B cell (primary cell): ENCODE data around the gene STARD4. TPM values are rescaled to one million over a fixed set of nuclear protein-coding genes. Genes with fewer than 3 reads are reported as not detected.
A peak's percentile ranks its signal among the peaks of the same experiment; 100 is the strongest.

Source experiments
- ATAC-seq: fragments of 200-7000 bp; cut with Tn5 transposase; one replicate; pipeline ENCODE4 v1.10.0; 2021; ENCODE audit warnings: low read depth, mild to moderate bottlenecking, moderate number of reproducible peaks, moderate library complexity
- CTCF ChIA-PET: fragments of 350-600 bp; sonication (Branson Sonifier 250); formaldehyde crosslinking; loops from one replicate; lab custom pipeline; 2021; ENCODE audit warnings: antibody characterized with exemption, inconsistent platforms; lab: Charles Lee
- POLR2A ChIA-PET: fragments of 350-600 bp; sonication (Branson Sonifier 250); formaldehyde crosslinking; loops from one replicate; lab custom pipeline; 2021; ENCODE audit warnings: antibody characterized with exemption; lab: Charles Lee
- DNase-seq: peaks from one replicate; pipeline ENCODE4 v3.0.0; 2013
- H2AFZ ChIP-seq: 2 replicates; pipeline ENCODE4 v1.6.1; 2012; ENCODE audit warnings: mild to moderate bottlenecking, low read depth, low read length; ENCODE audit not compliant: insufficient read depth, poor library complexity, severe bottlenecking
- H3K27ac ChIP-seq, 2 donors: 1 replicate in 1 of 2; 2 replicates in 1 of 2; pipeline ENCODE4 v1.5.1; 2012 to 2013; ENCODE audit warnings: low read length in 2 of 2, mild to moderate bottlenecking in 2 of 2, moderate library complexity in 1 of 2
- H3K27me3 ChIP-seq, 4 experiments: fragments of 200-600 bp in 1 of 4; sonication (generic) in 1 of 4; replicated peaks in 1 of 4; 1 replicate in 2 of 4; 2 replicates in 2 of 4; pipeline versions ENCODE4 v1.6.1 to v1.7.0; 2013 to 2016; ENCODE audit warnings: low read length in 3 of 4, mild to moderate bottlenecking in 2 of 4, mixed read lengths in 1 of 4, moderate library complexity in 1 of 4; ENCODE audit not compliant: insufficient read depth in 4 of 4, control insufficient read depth in 3 of 4; ENCODE audit errors: control extremely low read depth in 1 of 4
- H3K36me3 ChIP-seq, 2 experiments: replicated peaks in 1 of 2; 1 replicate in 1 of 2; 2 replicates in 1 of 2; pipeline versions ENCODE4 v1.6.1 to v1.7.1; 2013; ENCODE audit warnings: low read length in 1 of 2; ENCODE audit not compliant: insufficient read depth in 2 of 2, control insufficient read depth in 1 of 2; ENCODE audit errors: control extremely low read depth in 1 of 2, extremely low read depth in 1 of 2
- H3K4me1 ChIP-seq, 2 donors: fragments of 200-600 bp in 1 of 2; sonication (generic) in 1 of 2; 1 replicate in 1 of 2; 2 replicates in 1 of 2; pipeline versions ENCODE4 v1.5.1 to v1.6.1; 2013 to 2017; ENCODE audit warnings: low read length in 2 of 2; ENCODE audit not compliant: control insufficient read depth in 2 of 2, insufficient read depth in 2 of 2
- H3K4me2 ChIP-seq: replicated peaks from 2 replicates; pipeline ENCODE3; 2012; ENCODE audit warnings: mild to moderate bottlenecking, low read depth, low read length; ENCODE audit not compliant: poor library complexity, severe bottlenecking
- H3K4me3 ChIP-seq, 5 experiments: fragments of 200-600 bp in 1 of 5; sonication (generic) in 1 of 5; 1 replicate in 3 of 5; 2 replicates in 2 of 5; pipeline versions ENCODE4 v1.5.1 to v1.7.0; 2011 to 2016; ENCODE audit warnings: low read length in 4 of 5, mild to moderate bottlenecking in 4 of 5, low read depth in 2 of 5, control low read depth in 1 of 5, moderate library complexity in 1 of 5; ENCODE audit not compliant: insufficient read depth in 1 of 5; ENCODE audit errors: control extremely low read depth in 1 of 5, extremely low read depth in 1 of 5
- H3K79me2 ChIP-seq: fragments of 200-600 bp; sonication (generic); one replicate; pipeline ENCODE4 v1.6.0; 2016; ENCODE audit warnings: low read length; ENCODE audit not compliant: control insufficient read depth, insufficient read depth
- H3K9ac ChIP-seq: fragments of 200-600 bp; sonication (generic); 2 replicates; pipeline ENCODE4 v1.6.1; 2017; ENCODE audit warnings: mild to moderate bottlenecking, low read length, moderate library complexity
- H3K9me3 ChIP-seq, 3 donors: one replicate each; pipeline versions ENCODE4 v1.6.1 to v1.7.1; 2013; ENCODE audit warnings: low read length in 2 of 3; ENCODE audit not compliant: control insufficient read depth in 2 of 3, insufficient read depth in 1 of 3; ENCODE audit errors: control extremely low read depth in 1 of 3
- H4K20me1 ChIP-seq: 2 replicates; pipeline ENCODE4 v1.6.0; 2012; ENCODE audit warnings: mild to moderate bottlenecking, low read length; ENCODE audit not compliant: insufficient read depth, control insufficient read depth, poor library complexity, severe bottlenecking
- H3K27ac Mint-ChIP-seq: one replicate; pipeline ENCODE4 v1.8.0; 2021; ENCODE audit warnings: mixed read lengths
- H3K27me3 Mint-ChIP-seq: one replicate; pipeline ENCODE4 v1.8.0; 2021; ENCODE audit warnings: mixed read lengths
- H3K4me1 Mint-ChIP-seq: one replicate; pipeline ENCODE4 v1.8.0; 2021; ENCODE audit warnings: mixed read lengths
- H3K4me3 Mint-ChIP-seq: one replicate; pipeline ENCODE4 v1.8.0; 2021; ENCODE audit warnings: mixed read lengths
- H3K9me3 Mint-ChIP-seq: one replicate; pipeline ENCODE4 v1.8.0; 2022; ENCODE audit warnings: mixed read lengths; ENCODE audit not compliant: insufficient read depth
- CTCF ChIP-seq: fragments of 200-600 bp; IDR thresholded peaks from one replicate; pipeline ENCODE4 v1.8.0; 2022; ENCODE audit warnings: antibody characterized with exemption, mild to moderate bottlenecking
- EZH2 ChIP-seq: IDR thresholded peaks from 2 replicates; pipeline ENCODE4 v1.6.1; 2012; ENCODE audit warnings: borderline replicate concordance, low read depth, mild to moderate bottlenecking, moderate library complexity, low read length; ENCODE audit not compliant: insufficient read depth, poor library complexity, severe bottlenecking
- WGBS: methylation state at CpG from one replicate; pipeline ENCODE4 v1.1.5; 2013; ENCODE audit warnings: missing lambda C conversion rate; ENCODE audit not compliant: insufficient coverage; 5-methylcytosine and 5-hydroxymethylcytosine counted together
- intact Hi-C: fragments of 100-400 bp; cut with micrococcal nuclease; formaldehyde crosslinking; loops from one replicate; pipeline ENCODE4 v1.10.0; 2022
- polyA plus RNA-seq: library from polyadenylated mRNA; depleted of rRNA; stranded (reverse); fragments of >200 nt; gene quantifications from 2 replicates; pipeline ENCODE4 v1.2.3, GENCODE V29; 2012
- total RNA-seq, 2 donors: library from RNA; stranded (reverse); fragments of 120-200 nt in 1 of 2; gene quantifications; 1 replicate in 1 of 2; 2 replicates in 1 of 2; pipeline versions ENCODE4 v1.2.3 to v1.2.4, GENCODE V29; 2013 to 2022

The STARD4 gene
- total and polyA plus RNA-seq, 2 donors (not counting 1 experiment from before 2014, with no cell fraction given), result 7.6 to 31.1 TPM

DNA sequence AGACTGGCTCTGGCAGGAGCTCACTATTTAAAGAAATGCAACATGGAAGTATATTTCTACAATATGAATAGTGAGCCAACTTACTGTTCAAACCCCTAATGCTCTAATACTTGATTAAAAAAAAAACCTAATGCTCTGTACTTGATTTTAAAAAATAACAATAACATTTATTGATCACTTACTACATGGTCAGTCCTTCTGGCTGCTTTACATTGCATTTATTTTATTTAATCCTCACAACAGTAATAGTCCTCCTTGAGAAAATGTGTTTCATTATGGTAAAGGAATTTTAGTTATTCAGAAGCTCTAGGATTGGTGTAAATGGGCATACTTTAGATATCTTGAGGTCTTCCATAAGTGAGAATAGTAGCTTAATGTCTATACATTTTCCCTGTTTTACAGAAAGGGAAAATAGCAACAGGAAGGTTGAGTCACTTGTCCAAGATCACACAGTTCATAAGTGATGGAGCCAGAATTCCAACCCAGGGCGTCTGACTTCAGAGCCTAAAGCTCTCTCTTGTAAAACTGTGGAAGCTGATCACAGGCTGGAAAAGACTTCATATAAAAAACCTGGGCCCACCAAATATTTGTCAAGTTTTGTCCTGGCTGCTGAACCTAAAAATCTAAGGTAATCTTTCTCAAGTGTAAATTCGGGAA, 1.0 kb downstream of the STARD4 start:
- H3K4me2 ChIP-seq, result peak overlapping the region; percentile 78
- no peak for ATAC-seq
- H3K27me3 Mint-ChIP-seq, result no peaks in the 10 kb centered on the region
- H3K4me1 Mint-ChIP-seq, result peaks cover 36% of the 10 kb centered on the region
- H2AFZ ChIP-seq, result peak overlapping the region; percentile 85
- peaks cover 18% of the 10 kb centered on the region for H3K79me2 ChIP-seq
- peak overlapping the region; percentile 68 to 96 (median 92) for H3K4me3 ChIP-seq
- no peaks in the 10 kb centered on the region for H4K20me1 ChIP-seq
- H3K4me3 Mint-ChIP-seq, result peak overlapping the region; percentile 99
- TF ChIP-seq EZH2 (no peak), CTCF (no peak)
- H3K27ac Mint-ChIP-seq, result peak overlapping the region; percentile 98
- H3K27me3 ChIP-seq, result no peaks in the 10 kb centered on the region
- H3K36me3 ChIP-seq, result no peaks in the 10 kb centered on the region
- H3K9ac ChIP-seq, result peak overlapping the region; percentile 86
- 20% methylated on average over 2 of the region's 2 CpGs for WGBS
- H3K27ac ChIP-seq, result peak overlapping the region in 1 of 2 donors; percentile 82
- no peak for DNase-seq
- no peaks in the 10 kb centered on the region for H3K9me3 Mint-ChIP-seq
- intact Hi-C loops, result loop anchor here (5.0 to 10.0 kb wide), 6 partner anchors 246 to 1817 kb away; partner anchors contain the start of genes DCP2, EPB41L4A, NREP and WDR36
- H3K4me1 ChIP-seq, result peaks cover 10 to 12% of the 10 kb centered on the region in 2 donors
- ChIA-PET CTCF (interaction anchor here (0.9 to 5.6 kb wide), 6 partner anchors 9 to 1018 kb away, joined by 3 to 33 read pairs (median 4); no protein-coding TSS in a partner anchor), POLR2A (interaction anchor here (0.6 to 1.3 kb wide), 3 partner anchors 13 to 20 kb away, joined by 3 to 6 read pairs (median 3); no protein-coding TSS in a partner anchor)
- H3K9me3 ChIP-seq, result no peaks in the 10 kb centered on the region

DNA sequence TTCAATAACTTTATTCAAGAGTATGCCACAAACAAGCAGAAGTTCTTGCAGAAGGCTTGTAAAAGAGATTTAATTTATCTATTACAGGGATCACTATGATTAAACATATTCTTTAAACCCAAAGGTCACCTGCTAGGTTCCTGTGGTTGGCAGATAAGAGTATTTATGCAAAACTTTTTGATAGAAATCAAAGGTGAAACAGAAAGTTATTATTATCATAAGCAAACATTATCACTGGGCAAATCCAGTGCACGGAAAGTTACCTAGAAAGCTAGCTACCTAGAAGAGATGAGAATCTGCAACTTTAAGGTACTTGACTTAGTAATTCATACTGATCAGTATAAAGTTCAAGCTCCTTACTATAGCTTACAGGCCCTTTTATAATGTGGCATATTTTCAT, 3.2 kb downstream of the STARD4 start:
- Mint-ChIP-seq H3K4me3 (no peak overlapping the region), H3K27ac (no peak overlapping the region), H3K27me3 (no peaks in the 10 kb centered on the region), H3K4me1 (peaks cover 36% of the 10 kb centered on the region), H3K9me3 (no peaks in the 10 kb centered on the region)
- intact Hi-C loops, result no loop called here
- no peak overlapping the region for H2AFZ ChIP-seq
- ChIA-PET POLR2A (interaction anchor here (1.2 kb wide), 1 partner anchor 652 kb away, joined by 4 read pairs; no protein-coding TSS in a partner anchor), CTCF (interaction anchor here (1.2 to 1.7 kb wide), 4 partner anchors 22 to 1020 kb away, joined by 3 to 4 read pairs (median 4); no protein-coding TSS in a partner anchor)
- WGBS, result no CpG with 5 or more reads among the region's 1 CpG
- no peak overlapping the region for H3K4me3 ChIP-seq
- peaks cover 18% of the 10 kb centered on the region for H3K79me2 ChIP-seq
- H3K36me3 ChIP-seq, result no peaks in the 10 kb centered on the region
- H3K27me3 ChIP-seq, result no peaks in the 10 kb centered on the region
- peaks cover 10 to 12% of the 10 kb centered on the region in 2 donors for H3K4me1 ChIP-seq
- TF ChIP-seq CTCF, result no peak
- no peak for TF ChIP-seq EZH2
- ATAC-seq, result no peak
- H3K27ac ChIP-seq, result no peak overlapping the region
- no peak overlapping the region for H3K9ac ChIP-seq
- H4K20me1 ChIP-seq, result no peaks in the 10 kb centered on the region
- no peak for DNase-seq
- H3K9me3 ChIP-seq, result no peaks in the 10 kb centered on the region
- H3K4me2 ChIP-seq, result no peak overlapping the region
